ENCODE data around the gene HACD2. TPM values are rescaled to one million over a fixed set of nuclear protein-coding genes. Genes with fewer than 3 reads are reported as not detected.
A peak's percentile ranks its signal among the peaks of the same experiment; 100 is the strongest.

Gene HACD2
- total RNA-seq, 1 experiment from 2014 or later = 27.4 TPM

- no peak overlapping the region for H3K27ac ChIP-seq (ENCODE audit: insufficient read length, low read depth, low read length)
- H4K91ac ChIP-seq (ENCODE audit: insufficient read length, low read depth, low read length) = no peak overlapping the region
- no peak overlapping the region for H2BK12ac ChIP-seq (ENCODE audit: insufficient read length, low read depth, low read length)
- H3K4me1 Mint-ChIP-seq = 0 out of 4 replicates have a peak, but pooled peaks cover 0 to 2% of the 10 kb centered on the region in 2 experiments
- no peaks in the 10 kb centered on the region for H3K27me3 ChIP-seq (ENCODE audit: insufficient read depth, low read length)
- no peak overlapping the region for H3T11ph ChIP-seq (ENCODE audit: low read length)
- no peak overlapping the region for H3K18ac ChIP-seq (ENCODE audit: insufficient read length, low read depth, low read length)
- no peak overlapping the region for H4K8ac ChIP-seq (replicated peaks; ENCODE audit: insufficient read length, low read depth, low read length)
- H2BK5ac ChIP-seq (ENCODE audit: insufficient read length, low read length) = no peak overlapping the region
- no peaks in the 10 kb centered on the region for H3K4me1 ChIP-seq (ENCODE audit: insufficient read depth, low read length)
- no peak overlapping the region for H3K9ac ChIP-seq (ENCODE audit: extremely low read depth, insufficient read length, low read length)
- TF ChIP-seq, protein P1, sequence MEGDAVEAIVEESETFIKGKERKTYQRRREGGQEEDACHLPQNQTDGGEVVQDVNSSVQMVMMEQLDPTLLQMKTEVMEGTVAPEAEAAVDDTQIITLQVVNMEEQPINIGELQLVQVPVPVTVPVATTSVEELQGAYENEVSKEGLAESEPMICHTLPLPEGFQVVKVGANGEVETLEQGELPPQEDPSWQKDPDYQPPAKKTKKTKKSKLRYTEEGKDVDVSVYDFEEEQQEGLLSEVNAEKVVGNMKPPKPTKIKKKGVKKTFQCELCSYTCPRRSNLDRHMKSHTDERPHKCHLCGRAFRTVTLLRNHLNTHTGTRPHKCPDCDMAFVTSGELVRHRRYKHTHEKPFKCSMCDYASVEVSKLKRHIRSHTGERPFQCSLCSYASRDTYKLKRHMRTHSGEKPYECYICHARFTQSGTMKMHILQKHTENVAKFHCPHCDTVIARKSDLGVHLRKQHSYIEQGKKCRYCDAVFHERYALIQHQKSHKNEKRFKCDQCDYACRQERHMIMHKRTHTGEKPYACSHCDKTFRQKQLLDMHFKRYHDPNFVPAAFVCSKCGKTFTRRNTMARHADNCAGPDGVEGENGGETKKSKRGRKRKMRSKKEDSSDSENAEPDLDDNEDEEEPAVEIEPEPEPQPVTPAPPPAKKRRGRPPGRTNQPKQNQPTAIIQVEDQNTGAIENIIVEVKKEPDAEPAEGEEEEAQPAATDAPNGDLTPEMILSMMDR (conservative IDR thresholded peaks at IDR 0.05) = no peak
- H3K9me3 Mint-ChIP-seq = no peaks in the 10 kb centered on the region; a peak in 1 of 5 replicates
- H3K4me3 Mint-ChIP-seq = no peak overlapping the region
- H3K79me1 ChIP-seq (ENCODE audit: insufficient read depth, low read depth, low read length, poor library complexity, severe bottlenecking) = no peaks in the 10 kb centered on the region
- no peak overlapping the region for H2BK15ac ChIP-seq (ENCODE audit: low read depth, low read length)
- H3K79me2 ChIP-seq (ENCODE audit: insufficient read depth, low read length) = no peaks in the 10 kb centered on the region
- peak overlapping the region; percentile 24; the same call in 1 of the 2 replicates for H3K14ac ChIP-seq (ENCODE audit: insufficient read depth, low read length)
- H2AK5ac ChIP-seq (ENCODE audit: insufficient read length, low read length) = no peak overlapping the region
- H2AFZ ChIP-seq (ENCODE audit: low read length) = no peak overlapping the region
- H3K27ac Mint-ChIP-seq = no peak overlapping the region; a peak in 1 of 7 replicates
- no peak overlapping the region for H3K4me2 ChIP-seq (ENCODE audit: insufficient read depth, insufficient read length, low read length)
- H2BK120ac ChIP-seq (ENCODE audit: low read depth, low read length, poor library complexity, severe bottlenecking) = no peak overlapping the region
- no peaks in the 10 kb centered on the region for H4K20me1 ChIP-seq (ENCODE audit: control insufficient read depth, insufficient read depth, insufficient read length)
- H3K27me3 Mint-ChIP-seq (ENCODE audit: low read depth) = peaks cover 5% of the 10 kb centered on the region
- H3K56ac ChIP-seq (ENCODE audit: insufficient read length, low read depth, low read length) = no peak overlapping the region
- no CpG with 5 or more reads among the region's 12 CpGs for WGBS (ENCODE audit: extremely low coverage, insufficient read length, low lambda C conversion rate)
- H3K23me2 ChIP-seq (ENCODE audit: insufficient read length, low read depth, low read length, poor library complexity, severe bottlenecking) = no peaks in the 10 kb centered on the region
- no peak overlapping the region for H3K4ac ChIP-seq (ENCODE audit: low read depth, low read length)
- no peak for DNase-seq
- H3K36me3 Mint-ChIP-seq (ENCODE audit: insufficient read depth in 1 of 3, low read depth in 3 of 3) = no peaks in the 10 kb centered on the region
- H3K23ac ChIP-seq (ENCODE audit: insufficient read length, low read depth, low read length) = no peak overlapping the region
- no peak overlapping the region for H4K5ac ChIP-seq (ENCODE audit: insufficient read length, low read depth, low read length)
- no peak overlapping the region for H2BK20ac ChIP-seq (ENCODE audit: low read depth, low read length, poor library complexity, severe bottlenecking)
- H3K9me3 ChIP-seq (ENCODE audit: control insufficient read depth, low read depth, low read length) = no peaks in the 10 kb centered on the region
Measured at GRCh38 chr3:123481722-123482457, 103.0 kb downstream of the HACD2 start.

Measured in H9 (cell line).